ENCODE measurements around the gene EEF1E1.

Gene EEF1E1

DNA sequence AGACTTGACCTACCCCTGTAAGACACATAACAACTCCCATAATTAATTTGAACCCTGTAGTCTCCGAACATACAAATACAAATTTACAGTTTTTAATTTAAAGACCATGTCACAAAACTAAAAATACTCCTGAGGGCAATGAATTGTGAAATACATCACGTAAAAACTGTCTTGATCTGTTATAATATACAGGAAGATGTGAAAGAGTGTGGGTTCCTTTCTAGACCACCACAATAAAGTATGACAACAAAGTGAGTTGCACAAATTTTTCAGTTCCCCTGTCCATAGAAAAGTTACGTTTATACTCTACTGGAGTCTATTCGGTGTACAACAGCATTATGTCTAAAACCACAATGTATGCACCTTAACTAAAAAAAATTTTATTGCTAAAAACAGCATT lies 27.2 kb downstream of the EEF1E1 start:
- Histone ChIP-seq H3K4me3 (no peak overlapping the region), H3K27ac (no peak overlapping the region)
- TF ChIP-seq, protein P1, sequence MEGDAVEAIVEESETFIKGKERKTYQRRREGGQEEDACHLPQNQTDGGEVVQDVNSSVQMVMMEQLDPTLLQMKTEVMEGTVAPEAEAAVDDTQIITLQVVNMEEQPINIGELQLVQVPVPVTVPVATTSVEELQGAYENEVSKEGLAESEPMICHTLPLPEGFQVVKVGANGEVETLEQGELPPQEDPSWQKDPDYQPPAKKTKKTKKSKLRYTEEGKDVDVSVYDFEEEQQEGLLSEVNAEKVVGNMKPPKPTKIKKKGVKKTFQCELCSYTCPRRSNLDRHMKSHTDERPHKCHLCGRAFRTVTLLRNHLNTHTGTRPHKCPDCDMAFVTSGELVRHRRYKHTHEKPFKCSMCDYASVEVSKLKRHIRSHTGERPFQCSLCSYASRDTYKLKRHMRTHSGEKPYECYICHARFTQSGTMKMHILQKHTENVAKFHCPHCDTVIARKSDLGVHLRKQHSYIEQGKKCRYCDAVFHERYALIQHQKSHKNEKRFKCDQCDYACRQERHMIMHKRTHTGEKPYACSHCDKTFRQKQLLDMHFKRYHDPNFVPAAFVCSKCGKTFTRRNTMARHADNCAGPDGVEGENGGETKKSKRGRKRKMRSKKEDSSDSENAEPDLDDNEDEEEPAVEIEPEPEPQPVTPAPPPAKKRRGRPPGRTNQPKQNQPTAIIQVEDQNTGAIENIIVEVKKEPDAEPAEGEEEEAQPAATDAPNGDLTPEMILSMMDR (IDR thresholded peaks at IDR 0.05), result no peak
- DNase-seq (ENCODE audit: low spot score), result no peak

DNA sequence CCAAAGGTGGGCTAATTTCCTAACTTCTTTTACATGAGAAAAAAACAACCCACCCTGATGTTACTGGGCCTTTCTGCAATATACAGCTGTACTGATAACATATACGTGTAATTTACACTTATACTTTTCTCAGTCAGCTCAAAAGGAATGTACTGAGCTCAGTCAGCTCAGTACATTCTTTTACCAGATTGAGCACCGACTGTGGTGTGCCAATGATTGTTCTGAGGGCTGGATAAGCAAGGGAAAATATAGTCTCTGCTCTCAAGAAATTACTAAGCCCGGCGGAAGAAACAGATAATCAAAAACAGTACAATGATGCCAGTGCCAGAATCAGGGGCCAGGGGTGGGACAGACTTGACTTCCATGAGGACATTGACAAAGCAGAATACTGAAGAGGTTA lies 28.1 kb downstream of the EEF1E1 start:
- Histone ChIP-seq H3K27ac (no peak overlapping the region), H3K4me3 (no peak overlapping the region)
- DNase-seq (ENCODE audit: low spot score), result no peak
- TF ChIP-seq, protein P1 (IDR thresholded peaks at IDR 0.05), result no peak

DNA sequence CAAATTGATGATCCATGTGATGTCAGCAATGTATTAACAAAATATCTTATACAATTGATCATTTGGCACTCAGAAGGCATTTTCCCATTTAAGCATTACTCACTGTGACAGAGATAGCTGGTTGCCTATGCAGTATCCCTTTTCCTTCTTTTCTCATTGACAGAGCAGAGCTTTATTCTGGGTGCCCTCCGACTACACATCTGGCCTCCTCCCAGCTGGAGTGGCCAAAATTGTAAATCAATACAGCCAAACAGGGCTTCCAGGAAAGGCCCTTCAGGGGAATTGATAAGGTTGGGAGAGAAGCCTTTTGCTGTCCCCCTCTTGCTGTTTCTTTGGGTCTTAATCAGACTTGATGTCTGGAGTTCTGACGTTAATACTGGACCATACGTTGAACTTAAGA lies 28.6 kb downstream of the EEF1E1 start:
- TF ChIP-seq, protein P1 (IDR thresholded peaks at IDR 0.05), result no peak
- Histone ChIP-seq H3K4me3 (no peak overlapping the region), H3K27ac (no peak overlapping the region)
- DNase-seq (ENCODE audit: low spot score), result no peak

DNA sequence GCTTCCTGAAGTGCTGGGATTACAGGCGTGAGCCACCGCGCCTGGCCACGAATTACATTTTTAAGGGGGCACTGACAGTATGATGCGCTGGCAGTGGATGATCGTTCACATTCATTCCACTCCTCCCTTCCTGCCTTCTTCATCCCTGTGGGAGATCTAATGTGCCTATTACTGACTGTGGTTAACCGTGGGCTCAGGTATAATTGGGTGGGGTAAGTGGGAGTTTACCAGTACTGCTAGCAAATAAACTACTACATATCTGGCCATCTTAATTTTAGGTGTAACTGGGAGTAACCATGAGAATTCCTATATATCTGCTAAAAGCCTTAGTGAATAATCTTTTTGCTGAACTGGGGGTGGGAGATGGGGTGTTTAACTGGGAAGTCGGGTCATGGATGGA lies 31.6 kb downstream of the EEF1E1 start:
- TF ChIP-seq, protein P1 (IDR thresholded peaks at IDR 0.05), result no peak
- no peak overlapping the region for H3K27ac ChIP-seq
- no peak for DNase-seq (ENCODE audit: low spot score)
- no peak overlapping the region for H3K4me3 ChIP-seq

DNA sequence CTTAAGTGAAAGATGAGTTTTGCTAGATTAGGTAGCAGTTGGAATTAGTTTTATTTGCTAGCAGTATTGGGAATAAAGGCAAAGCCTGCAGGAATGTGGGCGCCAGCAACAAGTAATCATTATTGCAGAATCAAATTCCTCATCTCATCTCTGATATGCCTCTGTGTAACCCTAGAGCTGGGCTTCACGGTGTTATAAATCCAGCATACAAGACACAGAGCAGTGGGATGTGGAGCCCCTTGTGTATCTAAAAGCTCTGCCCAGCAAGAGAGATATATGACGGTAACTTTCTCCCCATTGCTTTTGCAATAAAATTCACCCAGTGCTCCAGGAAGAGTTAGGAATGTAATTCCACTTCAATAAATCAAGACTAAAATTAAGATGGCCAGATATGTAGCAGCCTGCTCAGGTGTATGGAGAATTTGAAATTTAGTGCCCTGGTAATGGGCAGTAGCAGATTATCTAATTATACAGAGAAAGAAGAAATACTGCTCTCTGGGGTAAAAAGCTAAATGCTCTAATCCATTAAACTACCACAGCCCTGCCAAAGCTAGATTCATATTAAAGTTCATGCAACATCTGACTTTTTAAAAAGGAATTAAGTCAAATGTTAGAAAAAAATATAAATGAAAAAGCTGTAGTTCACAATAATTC lies 32.6 kb downstream of the EEF1E1 start:
- DNase-seq (ENCODE audit: low spot score), result no peak
- Histone ChIP-seq H3K4me3 (no peak overlapping the region), H3K27ac (no peak overlapping the region)
- TF ChIP-seq, protein P1 (IDR thresholded peaks at IDR 0.05), result no peak

DNA sequence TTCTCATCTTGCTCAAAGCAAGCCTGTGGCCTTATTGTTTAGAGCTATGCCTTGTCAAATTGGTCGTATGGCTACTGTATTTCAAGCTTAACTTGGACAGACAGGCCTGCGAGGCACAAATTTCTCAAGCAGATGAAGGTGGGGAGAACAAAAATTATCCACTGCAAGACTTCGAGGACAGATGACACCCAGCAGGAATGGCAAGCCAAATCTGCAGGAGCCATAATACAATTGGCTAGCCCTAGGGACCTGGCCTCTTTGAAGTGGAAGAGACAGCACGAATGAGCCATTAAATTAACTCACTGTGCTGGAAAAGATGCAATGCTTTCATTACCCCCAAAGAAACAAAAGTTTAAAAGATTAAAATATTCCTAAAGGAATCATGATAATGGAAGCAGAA lies 33.2 kb downstream of the EEF1E1 start:
- Histone ChIP-seq H3K4me3 (no peak overlapping the region), H3K27ac (no peak overlapping the region)
- TF ChIP-seq, protein P1 (IDR thresholded peaks at IDR 0.05), result no peak
- DNase-seq (ENCODE audit: low spot score), result no peak

DNA sequence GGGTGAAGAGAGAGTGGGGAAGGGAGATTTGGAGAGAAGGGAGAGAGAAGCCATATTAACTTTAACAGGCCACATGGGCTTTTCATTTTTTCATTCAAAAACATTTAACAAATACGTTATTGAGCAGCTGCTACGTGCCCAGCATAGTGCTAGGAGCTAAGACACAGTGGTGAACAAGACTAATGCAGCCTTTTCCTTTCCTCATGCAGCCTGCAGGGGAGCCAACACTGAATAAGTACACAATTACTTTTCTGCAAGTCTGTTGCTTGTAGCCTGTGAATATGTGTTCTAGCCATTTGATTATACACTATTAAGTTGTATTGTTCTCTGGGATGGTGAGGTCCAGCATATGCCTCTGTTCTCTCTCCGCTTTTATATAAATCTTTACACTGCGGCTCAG lies 36.2 kb downstream of the EEF1E1 start:
- no peak overlapping the region for H3K27ac ChIP-seq
- H3K4me3 ChIP-seq, result no peak overlapping the region
- DNase-seq (ENCODE audit: low spot score), result no peak
- TF ChIP-seq, protein P1 (IDR thresholded peaks at IDR 0.05), result no peak

All from coronary artery (tissue), 2 donors.